Measurements from ENCODE around the gene TBCC.

The TBCC gene

GRCh38 chr6:42696526-42697267 is 49.2 kb downstream of the TBCC start:
- DNase-seq (ENCODE audit: low read depth in 2 of 2) = no peak

GRCh38 chr6:42694586-42694985 is 51.3 kb downstream of the TBCC start:
- DNase-seq (ENCODE audit: low read depth in 2 of 2) = no peak

All from stimulated activated CD4-positive, alpha-beta T cell treated with anti-CD3 and anti-CD28 coated beads, Interleukin-15, amount 100 ng/mL, for 48 hours (primary cell).